OCI-LY1 (cell line): ENCODE data around the gene TXNIP.

Source experiments
- H2AFZ ChIP-seq: fragments of 200-600 bp; sonication (generic), shearing (Covaris generic); 2 replicates; pipeline ENCODE4 v1.6.0; 2014; ENCODE audit warnings: antibody characterized with exemption, mild to moderate bottlenecking, low read length
- H3F3A ChIP-seq: fragments of 200-600 bp; sonication (generic), shearing (Covaris generic); 2 replicates; pipeline ENCODE4 v1.6.0; 2014; ENCODE audit warnings: mild to moderate bottlenecking, antibody characterized with exemption, low read length, moderate library complexity; ENCODE audit not compliant: insufficient read depth
- H3K27ac ChIP-seq: fragments of 200-600 bp; sonication (generic); 2 replicates; pipeline ENCODE4 v1.5.1; 2014; ENCODE audit warnings: low read length, mixed run types, mild to moderate bottlenecking, low read depth; ENCODE audit not compliant: poor library complexity, severe bottlenecking
- H3K27me3 ChIP-seq: fragments of 200-600 bp; sonication (generic); 2 replicates; pipeline ENCODE4 v1.6.0; 2014; ENCODE audit warnings: antibody characterized with exemption, mild to moderate bottlenecking, low read length, moderate library complexity; ENCODE audit not compliant: insufficient read depth
- H3K36me3 ChIP-seq: fragments of 200-600 bp; sonication (generic); 2 replicates; pipeline ENCODE4 v1.6.1; 2014; ENCODE audit warnings: mild to moderate bottlenecking, antibody characterized with exemption, low read length, moderate library complexity, mixed read lengths; ENCODE audit not compliant: insufficient read depth
- H3K4me1 ChIP-seq: fragments of 200-600 bp; sonication (generic); 2 replicates; pipeline ENCODE4 v1.5.1; 2014; ENCODE audit warnings: mild to moderate bottlenecking, low read length, moderate library complexity; ENCODE audit not compliant: insufficient read depth, severe bottlenecking
- H3K4me2 ChIP-seq: fragments of 200-600 bp; sonication (generic), shearing (Covaris generic); 2 replicates; pipeline ENCODE4 v1.6.1; 2014; ENCODE audit warnings: low read length
- H3K4me3 ChIP-seq: fragments of 200-600 bp; sonication (generic); 2 replicates; pipeline ENCODE4 v1.5.1; 2014; ENCODE audit warnings: low read length, low read depth, mild to moderate bottlenecking, mixed read lengths; ENCODE audit not compliant: poor library complexity, severe bottlenecking
- H3K79me2 ChIP-seq: fragments of 200-600 bp; shearing (Covaris generic); 2 replicates; pipeline ENCODE4 v1.6.1; 2016; ENCODE audit warnings: mixed run types, low read length, mixed read lengths; ENCODE audit not compliant: insufficient read depth
- H3K9ac ChIP-seq: fragments of 200-600 bp; sonication (generic), shearing (Covaris generic); 2 replicates; pipeline ENCODE4 v1.6.1; 2014; ENCODE audit warnings: mild to moderate bottlenecking, low read length, mixed read lengths
- H3K9me2 ChIP-seq: fragments of 200-600 bp; sonication (generic), shearing (Covaris generic); 2 replicates; pipeline ENCODE4 v1.6.1; 2014; ENCODE audit warnings: low read depth, mild to moderate bottlenecking, low read length, mixed read lengths
- H3K9me3 ChIP-seq: fragments of 200-600 bp; shearing (Covaris generic); 2 replicates; pipeline ENCODE4 v1.6.1; 2014; ENCODE audit warnings: low read length, mixed read lengths
- H4K20me1 ChIP-seq: fragments of 200-600 bp; sonication (generic), shearing (Covaris generic); 2 replicates; pipeline ENCODE4 v1.6.0; 2016; ENCODE audit warnings: mild to moderate bottlenecking, low read length; ENCODE audit not compliant: insufficient read depth
- CTCF ChIP-seq: fragments of 200-600 bp; sonication (generic), shearing (Covaris generic); IDR thresholded peaks from 2 replicates; pipeline ENCODE4 v1.5.1; 2017; ENCODE audit warnings: mild to moderate bottlenecking, antibody characterized with exemption, low read length, moderate library complexity, mixed read lengths
- EZH2 ChIP-seq: fragments of 200-600 bp; sonication (generic), shearing (Covaris generic); IDR thresholded peaks from 2 replicates; pipeline ENCODE4 v1.8.0; 2017; ENCODE audit warnings: borderline replicate concordance, mixed run types, mild to moderate bottlenecking, antibody characterized with exemption, low read length, moderate library complexity, mixed read lengths

Gene TXNIP

GRCh38 chr1:145953861-145954260 is 42.5 kb downstream of the TXNIP start:
- no peak overlapping the region for H3K4me3 ChIP-seq
- no peaks in the 10 kb centered on the region for H3K9me2 ChIP-seq
- peaks cover 42% of the 10 kb centered on the region for H3K4me1 ChIP-seq
- H3K4me2 ChIP-seq: no peak overlapping the region
- H4K20me1 ChIP-seq: no peaks in the 10 kb centered on the region
- no peak overlapping the region for H3K9ac ChIP-seq
- no peaks in the 10 kb centered on the region; the same call in 1 of the 2 replicates for H3K79me2 ChIP-seq
- no peak for TF ChIP-seq CTCF
- no peak for TF ChIP-seq EZH2
- H3F3A ChIP-seq: 0 out of 2 replicates have a peak, but pooled peaks cover 6% of the 10 kb centered on the region
- H3K27me3 ChIP-seq: no peaks in the 10 kb centered on the region
- no peak overlapping the region for H3K27ac ChIP-seq
- no peaks in the 10 kb centered on the region for H3K9me3 ChIP-seq
- no peak overlapping the region for H2AFZ ChIP-seq
- H3K36me3 ChIP-seq: peaks cover 18% of the 10 kb centered on the region; the same call in 1 of the 2 replicates

DNA sequence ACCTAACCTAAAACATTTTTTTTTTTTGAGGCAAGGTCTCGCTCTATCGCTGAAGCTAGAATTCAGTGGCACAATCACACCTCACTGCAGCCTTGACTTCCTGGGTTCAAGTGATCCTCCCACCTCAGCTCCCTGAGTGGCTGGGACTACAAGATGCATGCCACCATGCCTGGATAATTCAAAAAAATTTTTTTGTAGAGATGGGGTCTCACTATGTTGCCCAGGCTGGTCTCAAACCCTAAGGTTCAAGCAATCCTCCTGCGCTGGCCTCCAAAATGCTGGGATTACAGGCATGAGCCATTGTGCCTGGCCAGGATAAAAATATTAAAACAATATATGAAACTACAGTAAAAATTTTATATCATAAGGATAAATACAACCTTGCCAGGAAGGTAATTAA is 43.5 kb downstream of the TXNIP start:
- no peaks in the 10 kb centered on the region for H3K9me2 ChIP-seq
- H4K20me1 ChIP-seq: no peaks in the 10 kb centered on the region
- no peak overlapping the region for H3K9ac ChIP-seq
- no peaks in the 10 kb centered on the region; the same call in 1 of the 2 replicates for H3K79me2 ChIP-seq
- TF ChIP-seq EZH2 (no peak), CTCF (no peak)
- peaks cover 33% of the 10 kb centered on the region for H3K4me1 ChIP-seq
- no peak overlapping the region for H3K4me3 ChIP-seq
- no peak overlapping the region for H3K4me2 ChIP-seq
- H3K36me3 ChIP-seq: peaks cover 18% of the 10 kb centered on the region; the same call in 1 of the 2 replicates
- no peaks in the 10 kb centered on the region for H3K27me3 ChIP-seq
- H2AFZ ChIP-seq: no peak overlapping the region
- H3F3A ChIP-seq: no peaks in the 10 kb centered on the region
- H3K27ac ChIP-seq: no peak overlapping the region
- no peaks in the 10 kb centered on the region for H3K9me3 ChIP-seq

GRCh38 chr1:145951526-145951925 is 44.9 kb downstream of the TXNIP start:
- Histone ChIP-seq H3K9me2 (no peaks in the 10 kb centered on the region), H3K27me3 (no peaks in the 10 kb centered on the region), H2AFZ (no peak overlapping the region), H3K4me1 (peaks cover 25% of the 10 kb centered on the region), H3K79me2 (no peaks in the 10 kb centered on the region; the same call in 1 of the 2 replicates), H3K4me3 (no peak overlapping the region), H3K27ac (no peak overlapping the region), H3K9me3 (no peaks in the 10 kb centered on the region), H4K20me1 (no peaks in the 10 kb centered on the region), H3K36me3 (peaks cover 29% of the 10 kb centered on the region; the same call in 1 of the 2 replicates), H3F3A (no peaks in the 10 kb centered on the region), H3K4me2 (no peak overlapping the region), H3K9ac (no peak overlapping the region)
- no peak for TF ChIP-seq CTCF
- no peak for TF ChIP-seq EZH2
